Transverse colon (tissue), 4 donors: ENCODE measurements around the gene SPATA6. TPM values are rescaled to one million over a fixed set of nuclear protein-coding genes. Genes with fewer than 3 reads are reported as not detected.

Experiments used
- DNase-seq: peaks from one replicate; pipeline ENCODE4 v3.0.0-alpha.2; 2019
- H3K27ac ChIP-seq, 4 donors: fragments of 200-600 bp; sonication (generic); 2 replicates each; pipeline ENCODE4 v1.5.1; 2016 to 2018; ENCODE audit warnings: inconsistent platforms in 4 of 4
- H3K27me3 ChIP-seq: fragments of 200-600 bp; sonication (generic); 2 replicates; pipeline ENCODE4 v1.5.1; 2017; ENCODE audit warnings: inconsistent platforms
- H3K36me3 ChIP-seq, 4 donors: fragments of 200-600 bp; sonication (generic); 2 replicates each; pipeline ENCODE4 v1.5.1; 2017 to 2019; ENCODE audit warnings: inconsistent platforms in 4 of 4
- H3K4me1 ChIP-seq, 4 donors: fragments of 200-600 bp; sonication (generic); 2 replicates each; pipeline ENCODE4 v1.5.1; 2017 to 2020; ENCODE audit warnings: inconsistent platforms in 4 of 4
- H3K4me3 ChIP-seq, 4 donors: fragments of 200-600 bp; sonication (generic); 1 replicate in 1 of 4; 2 replicates in 3 of 4; pipeline versions ENCODE4 v1.5.1 to v1.6.1; 2017 to 2019; ENCODE audit warnings: inconsistent platforms in 4 of 4
- H3K9me3 ChIP-seq, 2 donors: fragments of 200-600 bp; sonication (generic); 2 replicates each; pipeline ENCODE4 v1.5.1; 2017 to 2019; ENCODE audit warnings: inconsistent platforms in 2 of 2
- CTCF ChIP-seq, 5 experiments: fragments of 200-600 bp in 3 of 5; fragments of 450-650 bp in 2 of 5; sonication (generic) in 3 of 5; IDR thresholded peaks; 1 replicate in 2 of 5; 2 replicates in 3 of 5; pipeline ENCODE4 v1.5.1; 2016 to 2017; ENCODE audit warnings: antibody characterized with exemption in 5 of 5, inconsistent platforms in 3 of 5, mild to moderate bottlenecking in 2 of 5, moderate library complexity in 1 of 5
- EP300 ChIP-seq: sonication (generic); formaldehyde crosslinking; IDR thresholded peaks from one replicate; pipeline ENCODE4 v1.6.1; 2017; ENCODE audit warnings: antibody characterized with exemption, low read depth
- POLR2A ChIP-seq: fragments of 450-650 bp; IDR thresholded peaks from one replicate; pipeline ENCODE4 v1.6.1; 2016; ENCODE audit warnings: antibody characterized with exemption, mild to moderate bottlenecking, moderate library complexity
- POLR2AphosphoS5 ChIP-seq, 3 donors: sonication (generic); formaldehyde crosslinking; IDR thresholded peaks; one replicate each; pipeline ENCODE4 v1.6.1; 2016; ENCODE audit warnings: antibody characterized with exemption in 3 of 3
- WGBS, 2 donors: methylation state at CpG; one replicate each; pipeline ENCODE4 v1.1.5; 2018; ENCODE audit warnings: low coverage in 1 of 2; 5-methylcytosine and 5-hydroxymethylcytosine counted together
- in situ Hi-C, 4 donors: fragments of 200-750 bp; cut with MboI; loops; one replicate each; pipeline versions ENCODE4 v1.15.0 to v1.15.1; 2017; ENCODE audit warnings: low sequenced_read_pairs in 3 of 4, low pct_ligation_motif_present in 1 of 4, low pct_unique_long_range_greater_than_20kb in 1 of 4
- intact Hi-C: fragments of 100-400 bp; cut with DNase I; formaldehyde crosslinking; loops from one replicate; pipeline ENCODE4 v1.15.1; 2023; ENCODE audit warnings: low total_unique reads
- total RNA-seq, 4 donors: library from RNA; depleted of rRNA; stranded (reverse); fragments of >200 nt; gene quantifications; one replicate each; pipeline ENCODE4 v1.1.0, GENCODE V29; 2016

The SPATA6 gene
- total RNA-seq, 4 donors from 2014 or later = 8.2 to 16.5 (median 14.6) TPM

GRCh38 chr1:48499211-48499735 is 27.3 kb upstream of the SPATA6 start:
- in situ Hi-C loops (no loop called here), intact Hi-C loops (loop anchor here (5.0 kb wide), 1 partner anchor 387 kb away; no protein-coding TSS in a partner anchor)
- H3K4me1 ChIP-seq = peaks cover 4 to 11% (median 8%) of the 10 kb centered on the region in 4 donors
- no peaks in the 10 kb centered on the region for H3K27me3 ChIP-seq
- no peak for DNase-seq
- no peak overlapping the region for H3K27ac ChIP-seq
- TF ChIP-seq POLR2A = no peak
- TF ChIP-seq CTCF (IDR thresholded peaks at IDR 0.05) = no peak
- TF ChIP-seq POLR2AphosphoS5 (IDR thresholded peaks at IDR 0.05) = no peak
- no peak for TF ChIP-seq EP300
- no peak overlapping the region for H3K4me3 ChIP-seq
- H3K36me3 ChIP-seq = no peaks in the 10 kb centered on the region
- WGBS, 2 donors = 72 to 79% methylated on average over 7 to 8 of the region's 8 CpGs
- no peaks in the 10 kb centered on the region for H3K9me3 ChIP-seq

DNA sequence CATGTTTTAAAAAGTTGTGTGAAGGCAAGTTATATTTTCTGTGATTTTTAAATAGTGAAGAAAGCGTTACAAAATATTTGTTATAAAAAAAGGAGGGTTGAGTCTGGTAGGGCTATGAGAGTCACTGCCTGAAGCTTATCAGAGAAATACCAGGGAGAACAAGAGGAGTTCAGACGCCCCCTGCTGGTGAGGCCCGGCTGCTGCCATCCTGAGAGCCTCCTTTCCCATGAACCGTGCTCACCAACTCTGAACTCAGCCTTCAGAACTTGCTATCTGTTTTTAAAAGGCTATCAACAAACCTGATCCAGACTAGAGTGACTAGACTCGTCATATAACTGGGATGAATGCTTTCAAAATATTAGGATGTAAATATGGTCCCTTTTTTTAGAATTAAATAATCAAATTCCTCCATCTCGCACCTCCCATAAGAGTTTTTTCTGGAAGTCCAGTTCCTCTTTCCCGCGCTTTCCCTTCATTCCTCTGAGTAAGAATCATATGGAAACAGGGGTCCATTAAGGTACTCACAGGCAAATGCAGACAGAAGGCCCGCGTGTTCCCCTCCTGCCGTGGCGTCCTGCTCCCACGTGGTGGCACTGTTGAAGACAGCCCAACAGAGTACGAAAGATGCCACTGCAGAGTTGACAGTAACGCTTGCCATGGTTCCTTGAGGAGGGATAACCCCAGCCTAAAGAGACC is 26.2 kb upstream of the SPATA6 start:
- no peaks in the 10 kb centered on the region for H3K36me3 ChIP-seq
- peaks cover 11 to 21% (median 16%) of the 10 kb centered on the region in 4 donors for H3K4me1 ChIP-seq
- no peaks in the 10 kb centered on the region for H3K27me3 ChIP-seq
- WGBS, 2 donors = 19 to 21% methylated on average over 9 to 15 of the region's 15 CpGs
- peak; percentile 85 for DNase-seq
- H3K9me3 ChIP-seq = no peaks in the 10 kb centered on the region
- TF ChIP-seq POLR2AphosphoS5 (IDR thresholded peaks at IDR 0.05) (no peak), POLR2A (no peak), CTCF (IDR thresholded peaks at IDR 0.05) (peak; percentile 82 to 94 (median 89)), EP300 (no peak)
- H3K4me3 ChIP-seq = no peak overlapping the region
- in situ Hi-C loops = no loop called here
- H3K27ac ChIP-seq = no peak overlapping the region
- intact Hi-C loops = loop anchor here (5.0 kb wide), 1 partner anchor 386 kb away; no protein-coding TSS in a partner anchor

GRCh38 chr1:48495911-48496310 is 23.9 kb upstream of the SPATA6 start:
- 79 to 91% methylated on average over 2 to 3 of the region's 3 CpGs for WGBS, 2 donors
- TF ChIP-seq CTCF (IDR thresholded peaks at IDR 0.05) (no peak), EP300 (no peak), POLR2AphosphoS5 (IDR thresholded peaks at IDR 0.05) (no peak), POLR2A (no peak)
- no peak for DNase-seq
- Histone ChIP-seq H3K27me3 (no peaks in the 10 kb centered on the region), H3K4me3 (no peak overlapping the region), H3K36me3 (no peaks in the 10 kb centered on the region), H3K27ac (no peak overlapping the region), H3K4me1 (peaks cover 11 to 36% (median 21%) of the 10 kb centered on the region in 4 donors), H3K9me3 (no peaks in the 10 kb centered on the region)
- in situ Hi-C loops (no loop called here), intact Hi-C loops (loop anchor here (5.0 kb wide), 1 partner anchor 384 kb away; no protein-coding TSS in a partner anchor)

- Histone ChIP-seq H3K4me3 (no peak overlapping the region), H3K27ac (no peak overlapping the region), H3K27me3 (no peaks in the 10 kb centered on the region), H3K36me3 (no peaks in the 10 kb centered on the region), H3K4me1 (peaks cover 11 to 36% (median 21%) of the 10 kb centered on the region in 4 donors), H3K9me3 (no peaks in the 10 kb centered on the region)
- in situ Hi-C loops (no loop called here), intact Hi-C loops (loop anchor here (5.0 kb wide), 1 partner anchor 383 kb away; no protein-coding TSS in a partner anchor)
- WGBS, 2 donors = 80 to 86% methylated on average over 1 of the region's 1 CpG
- TF ChIP-seq EP300 (no peak), POLR2A (no peak), POLR2AphosphoS5 (IDR thresholded peaks at IDR 0.05) (no peak), CTCF (IDR thresholded peaks at IDR 0.05) (no peak)
- DNase-seq = no peak
Observed at GRCh38 chr1:48495166-48495565, 23.2 kb upstream of the SPATA6 start.
